Measurements from ENCODE around the gene MPI.

The MPI gene

DNA sequence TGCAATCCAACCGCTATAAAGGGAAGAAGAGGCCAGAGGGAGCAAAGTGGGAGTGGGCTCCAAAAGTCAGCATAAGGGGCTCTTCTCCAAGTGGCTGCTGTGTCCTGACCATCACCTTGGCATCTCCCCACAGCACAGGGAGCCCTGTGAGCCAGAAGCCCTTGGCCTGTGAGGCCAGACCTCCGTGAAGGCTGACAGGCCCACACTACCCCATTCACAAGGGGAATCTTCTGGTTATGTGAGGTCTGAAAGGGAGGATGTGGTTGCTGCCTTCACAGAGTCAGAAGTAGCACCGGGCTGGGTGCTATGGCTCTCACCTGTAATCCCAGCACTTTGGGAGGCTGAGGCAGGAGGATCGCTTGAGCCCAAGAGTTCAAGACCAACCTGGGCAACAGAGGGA lies 44.3 kb upstream of the MPI start:
- POLR2A ChIA-PET, result no interaction called here
- H3K4me3 ChIP-seq (ENCODE audit: low read depth, low read length), result no peak overlapping the region
- CTCF ChIA-PET, result interaction anchor here (1.5 kb wide), 1 partner anchor 10 kb away, joined by 4 read pairs; no protein-coding TSS in a partner anchor
- H3K27ac ChIP-seq (ENCODE audit: extremely low read depth, low read depth, low read length), result no peak overlapping the region
- TF ChIP-seq ZNF660 (tag by site-specific recombination; IDR thresholded peaks at IDR 0.05) (no peak), ZNF701 (tag by site-specific recombination; IDR thresholded peaks at IDR 0.05) (no peak), ZNF610 (tag by site-specific recombination; IDR thresholded peaks at IDR 0.05; ENCODE audit: borderline replicate concordance) (no peak), ZNF223 (tag by site-specific recombination; IDR thresholded peaks at IDR 0.05) (no peak), ZNF621 (tag by site-specific recombination; IDR thresholded peaks at IDR 0.05) (no peak), ZNF155 (tag by site-specific recombination; IDR thresholded peaks at IDR 0.05) (no peak), ZNF558 (tag by site-specific recombination; IDR thresholded peaks at IDR 0.05) (no peak), ZNF274 (IDR thresholded peaks at IDR 0.05; ENCODE audit: low read length) (no peak), ZNF274 (tag by site-specific recombination; IDR thresholded peaks at IDR 0.05; ENCODE audit: borderline replicate concordance) (no peak), SCRT2 (tag by site-specific recombination; IDR thresholded peaks at IDR 0.05) (no peak), ZNF596 (tag by site-specific recombination; IDR thresholded peaks at IDR 0.05) (no peak), GLIS2 (tag by site-specific recombination; IDR thresholded peaks at IDR 0.05) (no peak), SALL2 (tag by site-specific recombination; IDR thresholded peaks at IDR 0.05; ENCODE audit: borderline replicate concordance) (no peak), KLF1 (tag by site-specific recombination; IDR thresholded peaks at IDR 0.05) (no peak)
- TF ChIP-seq, protein P1, sequence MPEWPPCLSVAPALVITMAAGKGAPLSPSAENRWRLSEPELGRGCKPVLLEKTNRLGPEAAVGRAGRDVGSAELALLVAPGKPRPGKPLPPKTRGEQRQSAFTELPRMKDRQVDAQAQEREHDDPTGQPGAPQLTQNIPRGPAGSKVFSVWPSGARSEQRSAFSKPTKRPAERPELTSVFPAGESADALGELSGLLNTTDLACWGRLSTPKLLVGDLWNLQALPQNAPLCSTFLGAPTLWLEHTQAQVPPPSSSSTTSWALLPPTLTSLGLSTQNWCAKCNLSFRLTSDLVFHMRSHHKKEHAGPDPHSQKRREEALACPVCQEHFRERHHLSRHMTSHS (tag by site-specific recombination; IDR thresholded peaks at IDR 0.05), result no peak
- TF ChIP-seq, protein P2, sequence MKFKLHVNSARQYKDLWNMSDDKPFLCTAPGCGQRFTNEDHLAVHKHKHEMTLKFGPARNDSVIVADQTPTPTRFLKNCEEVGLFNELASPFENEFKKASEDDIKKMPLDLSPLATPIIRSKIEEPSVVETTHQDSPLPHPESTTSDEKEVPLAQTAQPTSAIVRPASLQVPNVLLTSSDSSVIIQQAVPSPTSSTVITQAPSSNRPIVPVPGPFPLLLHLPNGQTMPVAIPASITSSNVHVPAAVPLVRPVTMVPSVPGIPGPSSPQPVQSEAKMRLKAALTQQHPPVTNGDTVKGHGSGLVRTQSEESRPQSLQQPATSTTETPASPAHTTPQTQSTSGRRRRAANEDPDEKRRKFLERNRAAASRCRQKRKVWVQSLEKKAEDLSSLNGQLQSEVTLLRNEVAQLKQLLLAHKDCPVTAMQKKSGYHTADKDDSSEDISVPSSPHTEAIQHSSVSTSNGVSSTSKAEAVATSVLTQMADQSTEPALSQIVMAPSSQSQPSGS (tag by site-specific recombination; IDR thresholded peaks at IDR 0.05; ENCODE audit: low read depth), result no peak
- TF ChIP-seq, protein P3, sequence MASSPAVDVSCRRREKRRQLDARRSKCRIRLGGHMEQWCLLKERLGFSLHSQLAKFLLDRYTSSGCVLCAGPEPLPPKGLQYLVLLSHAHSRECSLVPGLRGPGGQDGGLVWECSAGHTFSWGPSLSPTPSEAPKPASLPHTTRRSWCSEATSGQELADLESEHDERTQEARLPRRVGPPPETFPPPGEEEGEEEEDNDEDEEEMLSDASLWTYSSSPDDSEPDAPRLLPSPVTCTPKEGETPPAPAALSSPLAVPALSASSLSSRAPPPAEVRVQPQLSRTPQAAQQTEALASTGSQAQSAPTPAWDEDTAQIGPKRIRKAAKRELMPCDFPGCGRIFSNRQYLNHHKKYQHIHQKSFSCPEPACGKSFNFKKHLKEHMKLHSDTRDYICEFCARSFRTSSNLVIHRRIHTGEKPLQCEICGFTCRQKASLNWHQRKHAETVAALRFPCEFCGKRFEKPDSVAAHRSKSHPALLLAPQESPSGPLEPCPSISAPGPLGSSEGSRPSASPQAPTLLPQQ (tag by site-specific recombination; IDR thresholded peaks at IDR 0.05), result no peak
- TF ChIP-seq, protein P4, sequence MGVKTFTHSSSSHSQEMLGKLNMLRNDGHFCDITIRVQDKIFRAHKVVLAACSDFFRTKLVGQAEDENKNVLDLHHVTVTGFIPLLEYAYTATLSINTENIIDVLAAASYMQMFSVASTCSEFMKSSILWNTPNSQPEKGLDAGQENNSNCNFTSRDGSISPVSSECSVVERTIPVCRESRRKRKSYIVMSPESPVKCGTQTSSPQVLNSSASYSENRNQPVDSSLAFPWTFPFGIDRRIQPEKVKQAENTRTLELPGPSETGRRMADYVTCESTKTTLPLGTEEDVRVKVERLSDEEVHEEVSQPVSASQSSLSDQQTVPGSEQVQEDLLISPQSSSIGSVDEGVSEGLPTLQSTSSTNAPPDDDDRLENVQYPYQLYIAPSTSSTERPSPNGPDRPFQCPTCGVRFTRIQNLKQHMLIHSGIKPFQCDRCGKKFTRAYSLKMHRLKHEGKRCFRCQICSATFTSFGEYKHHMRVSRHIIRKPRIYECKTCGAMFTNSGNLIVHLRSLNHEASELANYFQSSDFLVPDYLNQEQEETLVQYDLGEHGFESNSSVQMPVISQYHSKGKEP (tag by site-specific recombination; IDR thresholded peaks at IDR 0.05), result no peak
- TF ChIP-seq, protein P5, sequence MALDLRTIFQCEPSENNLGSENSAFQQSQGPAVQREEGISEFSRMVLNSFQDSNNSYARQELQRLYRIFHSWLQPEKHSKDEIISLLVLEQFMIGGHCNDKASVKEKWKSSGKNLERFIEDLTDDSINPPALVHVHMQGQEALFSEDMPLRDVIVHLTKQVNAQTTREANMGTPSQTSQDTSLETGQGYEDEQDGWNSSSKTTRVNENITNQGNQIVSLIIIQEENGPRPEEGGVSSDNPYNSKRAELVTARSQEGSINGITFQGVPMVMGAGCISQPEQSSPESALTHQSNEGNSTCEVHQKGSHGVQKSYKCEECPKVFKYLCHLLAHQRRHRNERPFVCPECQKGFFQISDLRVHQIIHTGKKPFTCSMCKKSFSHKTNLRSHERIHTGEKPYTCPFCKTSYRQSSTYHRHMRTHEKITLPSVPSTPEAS (tag by site-specific recombination; IDR thresholded peaks at IDR 0.05), result no peak
- TF ChIP-seq, protein P6, sequence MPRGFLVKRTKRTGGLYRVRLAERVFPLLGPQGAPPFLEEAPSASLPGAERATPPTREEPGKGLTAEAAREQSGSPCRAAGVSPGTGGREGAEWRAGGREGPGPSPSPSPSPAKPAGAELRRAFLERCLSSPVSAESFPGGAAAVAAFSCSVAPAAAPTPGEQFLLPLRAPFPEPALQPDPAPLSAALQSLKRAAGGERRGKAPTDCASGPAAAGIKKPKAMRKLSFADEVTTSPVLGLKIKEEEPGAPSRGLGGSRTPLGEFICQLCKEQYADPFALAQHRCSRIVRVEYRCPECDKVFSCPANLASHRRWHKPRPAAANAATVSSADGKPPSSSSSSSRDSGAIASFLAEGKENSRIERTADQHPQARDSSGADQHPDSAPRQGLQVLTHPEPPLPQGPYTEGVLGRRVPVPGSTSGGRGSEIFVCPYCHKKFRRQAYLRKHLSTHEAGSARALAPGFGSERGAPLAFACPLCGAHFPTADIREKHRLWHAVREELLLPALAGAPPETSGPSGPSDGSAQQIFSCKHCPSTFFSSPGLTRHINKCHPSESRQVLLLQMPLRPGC (tag by site-specific recombination; IDR thresholded peaks at IDR 0.05), result no peak
- peaks cover 10% of the 10 kb centered on the region for H3K4me1 ChIP-seq (ENCODE audit: control insufficient read depth, insufficient read depth, low read length)
- H3K36me3 ChIP-seq (ENCODE audit: control insufficient read depth in 2 of 2, insufficient read depth in 1 of 2, low read length in 2 of 2), result peaks cover 21 to 55% of the 10 kb centered on the region in 2 experiments
- no peaks in the 10 kb centered on the region for H3K9me3 ChIP-seq (ENCODE audit: control insufficient read depth, insufficient read depth, low read depth, low read length)

Data from HEK293 (cell line).